ENCODE measurements around the gene AGAP1. TPM values are rescaled to one million over a fixed set of nuclear protein-coding genes. Genes with fewer than 3 reads are reported as not detected.

The AGAP1 gene
- total and polyA plus RNA-seq, 11 donors = 5.9 to 21.6 (median 18.9) TPM

DNA sequence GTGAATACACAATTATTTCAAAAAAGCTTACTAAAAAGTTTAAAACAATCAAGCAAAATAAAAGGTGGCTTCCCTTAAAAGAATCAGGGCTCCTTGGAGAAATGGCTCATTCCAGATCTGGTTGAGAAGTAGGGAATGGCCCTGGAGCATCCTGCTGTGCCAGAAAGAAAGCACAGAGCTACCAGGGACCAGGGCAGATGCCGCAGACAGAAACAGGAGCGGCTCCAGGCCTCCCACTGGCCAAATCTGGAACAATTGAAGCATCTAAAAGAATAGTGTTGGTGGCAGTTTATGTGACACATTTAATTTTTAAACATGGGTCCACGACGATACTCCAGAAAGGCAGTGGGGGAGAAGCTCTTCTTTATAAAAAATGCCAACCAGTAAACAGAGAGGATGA is 598.9 kb downstream of the AGAP1 start:
- DNase-seq = no peak
- intact Hi-C loops (cut with DNase I) = no loop called here
- TF ChIP-seq, protein P1, sequence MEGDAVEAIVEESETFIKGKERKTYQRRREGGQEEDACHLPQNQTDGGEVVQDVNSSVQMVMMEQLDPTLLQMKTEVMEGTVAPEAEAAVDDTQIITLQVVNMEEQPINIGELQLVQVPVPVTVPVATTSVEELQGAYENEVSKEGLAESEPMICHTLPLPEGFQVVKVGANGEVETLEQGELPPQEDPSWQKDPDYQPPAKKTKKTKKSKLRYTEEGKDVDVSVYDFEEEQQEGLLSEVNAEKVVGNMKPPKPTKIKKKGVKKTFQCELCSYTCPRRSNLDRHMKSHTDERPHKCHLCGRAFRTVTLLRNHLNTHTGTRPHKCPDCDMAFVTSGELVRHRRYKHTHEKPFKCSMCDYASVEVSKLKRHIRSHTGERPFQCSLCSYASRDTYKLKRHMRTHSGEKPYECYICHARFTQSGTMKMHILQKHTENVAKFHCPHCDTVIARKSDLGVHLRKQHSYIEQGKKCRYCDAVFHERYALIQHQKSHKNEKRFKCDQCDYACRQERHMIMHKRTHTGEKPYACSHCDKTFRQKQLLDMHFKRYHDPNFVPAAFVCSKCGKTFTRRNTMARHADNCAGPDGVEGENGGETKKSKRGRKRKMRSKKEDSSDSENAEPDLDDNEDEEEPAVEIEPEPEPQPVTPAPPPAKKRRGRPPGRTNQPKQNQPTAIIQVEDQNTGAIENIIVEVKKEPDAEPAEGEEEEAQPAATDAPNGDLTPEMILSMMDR (IDR thresholded peaks at IDR 0.05) = no peak
- no peak for TF ChIP-seq POLR2A (IDR thresholded peaks at IDR 0.05)
- Histone ChIP-seq H3K4me3 (no peak overlapping the region), H3K27ac (no peak overlapping the region), H3K9me3 (no peaks in the 10 kb centered on the region), H3K36me3 (no peaks in the 10 kb centered on the region), H3K27me3 (no peaks in the 10 kb centered on the region), H3K4me1 (no peaks in the 10 kb centered on the region)
- WGBS, 4 donors = 87 to 93% (median 91%) methylated on average over 4 of the region's 4 CpGs
- no peak for ATAC-seq

DNA sequence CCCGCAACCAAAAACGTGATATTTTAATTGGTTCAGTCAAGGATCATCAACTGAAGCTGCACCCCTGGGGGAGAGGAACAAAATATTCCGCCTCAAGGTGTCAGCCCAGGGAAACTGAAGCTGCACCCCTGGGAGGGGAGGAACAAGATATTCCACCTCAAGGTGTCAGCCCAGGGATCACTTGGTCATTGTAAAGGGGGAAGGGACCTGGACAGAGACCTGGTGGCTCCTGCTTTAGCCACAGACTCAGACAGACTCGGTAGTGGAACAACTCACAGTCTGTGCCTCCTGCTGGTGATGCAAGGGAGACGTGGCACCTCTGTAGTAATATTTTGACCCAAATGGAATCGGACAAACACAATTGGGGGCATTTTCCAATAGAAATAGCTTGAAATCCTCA is 599.3 kb downstream of the AGAP1 start:
- 89 to 95% (median 91%) methylated on average over 6 of the region's 6 CpGs for WGBS, 4 donors
- ATAC-seq = no peak
- Histone ChIP-seq H3K27ac (no peak overlapping the region), H3K4me3 (no peak overlapping the region), H3K36me3 (no peaks in the 10 kb centered on the region), H3K4me1 (no peaks in the 10 kb centered on the region), H3K9me3 (no peaks in the 10 kb centered on the region), H3K27me3 (no peaks in the 10 kb centered on the region)
- intact Hi-C loops (cut with DNase I) = no loop called here
- DNase-seq = no peak
- TF ChIP-seq, protein P1 (IDR thresholded peaks at IDR 0.05) = no peak
- no peak for TF ChIP-seq POLR2A (IDR thresholded peaks at IDR 0.05)

DNA sequence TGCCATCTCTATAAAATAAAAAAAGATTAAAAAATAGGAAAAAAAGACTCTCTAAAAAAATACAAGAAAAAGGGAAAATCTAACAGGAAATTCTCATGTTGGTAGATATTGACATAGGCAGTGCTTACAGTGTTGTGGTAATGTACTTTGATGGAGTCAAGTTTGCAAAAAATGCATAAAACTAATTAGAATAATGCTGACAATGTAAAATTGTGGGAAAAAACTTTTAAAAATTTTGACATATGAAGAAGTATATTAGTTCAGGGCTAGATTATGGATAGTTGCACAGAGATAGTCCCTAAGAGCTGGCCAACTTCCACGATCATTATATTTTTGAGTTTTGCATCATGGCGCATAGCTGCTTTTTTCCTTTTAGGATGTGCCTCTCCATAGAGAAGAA is 601.7 kb downstream of the AGAP1 start:
- Histone ChIP-seq H3K27ac (no peak overlapping the region), H3K4me3 (no peak overlapping the region), H3K27me3 (no peaks in the 10 kb centered on the region), H3K4me1 (no peaks in the 10 kb centered on the region), H3K36me3 (no peaks in the 10 kb centered on the region), H3K9me3 (no peaks in the 10 kb centered on the region)
- TF ChIP-seq, protein P1 (IDR thresholded peaks at IDR 0.05) = no peak
- no peak for TF ChIP-seq POLR2A (IDR thresholded peaks at IDR 0.05)
- intact Hi-C loops (cut with DNase I) = no loop called here
- 95 to 100% (median 97%) methylated on average over 2 of the region's 2 CpGs for WGBS, 4 donors
- DNase-seq (no peak), ATAC-seq (no peak)

DNA sequence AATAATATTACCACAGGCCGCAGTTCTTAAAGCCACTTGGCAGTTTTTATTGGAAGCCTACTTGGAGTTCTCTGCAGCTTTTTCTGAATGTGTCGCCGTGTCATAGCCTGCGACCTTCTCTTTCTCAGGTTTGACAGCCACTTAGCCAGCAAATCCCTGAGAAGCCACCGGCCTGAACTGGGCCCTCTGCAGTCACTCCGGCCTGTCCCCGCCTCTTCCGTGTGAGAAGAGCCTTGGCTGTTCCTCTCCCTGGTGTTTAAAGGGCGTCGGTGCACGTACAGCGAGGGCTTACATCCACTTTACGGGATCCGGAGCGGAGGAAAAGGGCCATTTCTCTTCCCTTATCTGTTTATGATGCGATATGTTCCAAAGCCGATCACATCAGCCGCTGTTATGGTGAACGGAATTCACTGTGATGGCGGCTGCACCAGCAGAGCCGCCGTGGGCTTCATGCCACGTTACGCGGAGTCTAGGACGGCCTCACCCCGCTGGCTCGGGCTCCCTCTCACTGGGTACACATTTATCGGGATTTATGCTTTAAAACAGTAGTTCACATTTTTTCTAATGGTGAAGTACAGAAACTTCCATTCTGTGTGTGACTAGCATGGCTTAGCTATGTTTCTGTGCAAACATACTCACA is 607.6 kb downstream of the AGAP1 start:
- H3K9me3 ChIP-seq = no peaks in the 10 kb centered on the region
- no peaks in the 10 kb centered on the region for H3K36me3 ChIP-seq
- H3K27ac ChIP-seq = no peak overlapping the region
- 94 to 97% (median 95%) methylated on average over 29 of the region's 29 CpGs for WGBS, 4 donors
- DNase-seq = no peak
- H3K4me3 ChIP-seq = no peak overlapping the region
- no peaks in the 10 kb centered on the region for H3K4me1 ChIP-seq
- ATAC-seq = no peak
- intact Hi-C loops (cut with DNase I) = no loop called here
- no peaks in the 10 kb centered on the region for H3K27me3 ChIP-seq
- TF ChIP-seq, protein P1 (IDR thresholded peaks at IDR 0.05) = no peak
- no peak for TF ChIP-seq POLR2A (IDR thresholded peaks at IDR 0.05)

Data from heart left ventricle (tissue), 16 donors.